Measurements from ENCODE around the gene CYB561A3. TPM values are rescaled to one million over a fixed set of nuclear protein-coding genes. Genes with fewer than 3 reads are reported as not detected.

Gene CYB561A3
- total and polyA plus RNA-seq, 7 experiments from 2014 or later = 37.9 to 73.8 (median 45.5) TPM

- intact Hi-C loops (cut with micrococcal nuclease) = loop anchor here (1.0 to 5.0 kb wide), 9 partner anchors 29 to 493 kb away; partner anchors contain the start of genes PRPF19 (in 2 of the 2), SDHAF2 (in 2 of the 2), TMEM138 (in 2 of the 2) and VPS37C (in 2 of the 2)
- Mint-ChIP-seq H3K4me3 (peak overlapping the region; percentile 83 to 100 (median 95)), H3K36me3 (peaks cover 0 to 21% (median 10%) of the 10 kb centered on the region in 5 donors), H3K27ac (peak overlapping the region; percentile 91 to 100 (median 98)), H3K27me3 (no peaks in the 10 kb centered on the region), H3K4me1 (peaks cover 33 to 62% (median 59%) of the 10 kb centered on the region in 7 donors), H3K9me3 (peaks cover 0 to 3% (median 0%) of the 10 kb centered on the region in 11 donors)
- Histone ChIP-seq H3K36me3 (ENCODE audit: control insufficient read depth in 2 of 3, insufficient read depth in 3 of 3, low read length in 3 of 3) (peaks cover 8 to 23% (median 10%) of the 10 kb centered on the region in 3 experiments), H3K4me3 (ENCODE audit: low read length) (peak overlapping the region; percentile 84), H3K27ac (ENCODE audit: low read depth, low read length) (peak overlapping the region; percentile 99), H3K4me1 (ENCODE audit: control insufficient read depth in 2 of 2, insufficient read depth in 2 of 2, low read length in 2 of 2) (peaks cover 27 to 30% of the 10 kb centered on the region in 2 donors), H3K27me3 (ENCODE audit: control insufficient read depth in 2 of 2, insufficient read depth in 2 of 2, low read length in 2 of 2) (no peaks in the 10 kb centered on the region), H3K9me3 (ENCODE audit: control insufficient read depth in 2 of 3, low read length in 3 of 3) (no peaks in the 10 kb centered on the region)
- ATAC-seq = no peak
- ChIA-PET CTCF (interaction anchor here (1.7 to 7.2 kb wide), 5 partner anchors 28 to 102 kb away, joined by 5 to 184 read pairs (median 44); partner anchors contain the start of genes CYB561A3, TMEM138 and TMEM216), POLR2A (interaction anchor here (0.5 to 5.7 kb wide), 10 partner anchors 24 to 315 kb away, joined by 3 to 82 read pairs (median 4); partner anchors contain the start of genes CPSF7, CYB561A3, SDHAF2 and TMEM138)
- peak in 2 of 9 donors; percentile 4 to 8 for DNase-seq
These were observed 27.9 kb downstream of the CYB561A3 start for GRCh38 chr11:61333550-61334433.

GRCh38 chr11:61332797-61333549 lies 28.7 kb downstream of the CYB561A3 start, which contains the start of the genes DDB1 and TKFC:
DDB1 (minus strand) TSS chr11:61333105; CDS start chr11:61332968, 137 bp downstream.
TKFC (plus strand) TSS chr11:61333228; CDS start chr11:61334729, 1,501 bp downstream.
- ATAC-seq = peak; percentile 96
- ChIA-PET POLR2A (interaction anchor here (0.9 to 5.7 kb wide), 8 partner anchors 25 to 315 kb away, joined by 3 to 82 read pairs (median 10); partner anchors contain the start of genes CPSF7, CYB561A3, SDHAF2 and TMEM138), CTCF (interaction anchor here (1.7 to 7.2 kb wide), 4 partner anchors 29 to 102 kb away, joined by 5 to 184 read pairs (median 49); partner anchors contain the start of genes CYB561A3, TMEM138 and TMEM216)
- H3K4me3 Mint-ChIP-seq = peak within 1 kb of the TSS; percentile 83 to 100 (median 95)
- peak within 1 kb of the TSS; percentile 91 to 100 (median 98) for H3K27ac Mint-ChIP-seq
- Histone ChIP-seq H3K27ac (ENCODE audit: low read depth, low read length) (peak within 1 kb of the TSS; percentile 99), H3K4me1 (ENCODE audit: control insufficient read depth in 2 of 2, insufficient read depth in 2 of 2, low read length in 2 of 2) (peaks cover 27 to 30% of the 10 kb centered on the region in 2 donors), H3K27me3 (ENCODE audit: control insufficient read depth in 2 of 2, insufficient read depth in 2 of 2, low read length in 2 of 2) (no peaks in the 10 kb centered on the region), H3K9me3 (ENCODE audit: control insufficient read depth in 2 of 3, low read length in 3 of 3) (no peaks in the 10 kb centered on the region), H3K36me3 (ENCODE audit: control insufficient read depth in 2 of 3, insufficient read depth in 3 of 3, low read length in 3 of 3) (peaks cover 10 to 21% (median 12%) of the 10 kb centered on the region in 3 experiments), H3K4me3 (ENCODE audit: low read length) (peak within 1 kb of the TSS; percentile 84)
- H3K36me3 Mint-ChIP-seq = peaks cover 0 to 22% (median 12%) of the 10 kb centered on the region in 5 donors
- intact Hi-C loops (cut with micrococcal nuclease) = loop anchor here (1.0 to 5.0 kb wide), 9 partner anchors 29 to 492 kb away; partner anchors contain the start of genes PRPF19 (in 2 of the 2), SDHAF2 (in 2 of the 2), TMEM138 (in 2 of the 2) and VPS37C (in 2 of the 2)
- H3K27me3 Mint-ChIP-seq = no peaks in the 10 kb centered on the region
- peak; percentile 91 to 99 (median 97) for DNase-seq
- H3K9me3 Mint-ChIP-seq = peaks cover 0 to 3% (median 0%) of the 10 kb centered on the region in 11 donors
- H3K4me1 Mint-ChIP-seq = peaks cover 33 to 67% (median 64%) of the 10 kb centered on the region in 7 donors

GRCh38 chr11:61332281-61332796 lies 29.3 kb downstream of the CYB561A3 start:
- Histone ChIP-seq H3K27me3 (ENCODE audit: control insufficient read depth in 2 of 2, insufficient read depth in 2 of 2, low read length in 2 of 2) (no peaks in the 10 kb centered on the region), H3K9me3 (ENCODE audit: control insufficient read depth in 2 of 3, low read length in 3 of 3) (no peaks in the 10 kb centered on the region), H3K27ac (ENCODE audit: low read depth, low read length) (peak overlapping the region; percentile 99), H3K4me1 (ENCODE audit: control insufficient read depth in 2 of 2, insufficient read depth in 2 of 2, low read length in 2 of 2) (peaks cover 27 to 30% of the 10 kb centered on the region in 2 donors), H3K36me3 (ENCODE audit: control insufficient read depth in 2 of 3, insufficient read depth in 3 of 3, low read length in 3 of 3) (peaks cover 10 to 26% (median 12%) of the 10 kb centered on the region in 3 experiments), H3K4me3 (ENCODE audit: low read length) (peak overlapping the region; percentile 84)
- peak in 1 of 9 donors; percentile 6 for DNase-seq
- Mint-ChIP-seq H3K27ac (peak overlapping the region; percentile 91 to 99 (median 98)), H3K4me3 (peak overlapping the region; percentile 83 to 100 (median 95)), H3K36me3 (peaks cover 0 to 28% (median 13%) of the 10 kb centered on the region in 5 donors), H3K27me3 (no peaks in the 10 kb centered on the region), H3K9me3 (peaks cover 0 to 3% (median 0%) of the 10 kb centered on the region in 11 donors), H3K4me1 (peaks cover 36 to 73% (median 71%) of the 10 kb centered on the region in 7 donors)
- ChIA-PET CTCF (interaction anchor here (0.6 to 1.2 kb wide), 2 partner anchors 53 to 486 kb away, joined by 5 read pairs; no protein-coding TSS in a partner anchor), POLR2A (interaction anchor here (0.6 to 1.8 kb wide), 3 partner anchors 30 to 61 kb away, joined by 3 to 10 read pairs (median 3); partner anchors contain the start of genes CYB561A3 and TMEM138)
- no peak for ATAC-seq
- intact Hi-C loops (cut with micrococcal nuclease) = loop anchor here (2.0 to 5.0 kb wide), 5 partner anchors 35 to 492 kb away; partner anchors contain the start of genes PRPF19 (in 2 of the 2), VPS37C (in 1 of the 2) and VWCE (in 1 of the 2)

GRCh38 chr11:61331651-61332050 lies 30.0 kb downstream of the CYB561A3 start:
- Histone ChIP-seq H3K27me3 (ENCODE audit: control insufficient read depth in 2 of 2, insufficient read depth in 2 of 2, low read length in 2 of 2) (no peaks in the 10 kb centered on the region), H3K9me3 (ENCODE audit: control insufficient read depth in 2 of 3, low read length in 3 of 3) (no peaks in the 10 kb centered on the region)
- intact Hi-C loops (cut with micrococcal nuclease) = loop anchor here (2.0 to 5.0 kb wide), 5 partner anchors 34 to 491 kb away; partner anchors contain the start of genes PRPF19 (in 2 of the 2), VPS37C (in 1 of the 2) and VWCE (in 1 of the 2)

GRCh38 chr11:61329871-61330270 lies 31.8 kb downstream of the CYB561A3 start:
- no peaks in the 10 kb centered on the region for H3K27me3 Mint-ChIP-seq
- Histone ChIP-seq H3K4me3 (ENCODE audit: low read length) (no peak overlapping the region), H3K9me3 (ENCODE audit: control insufficient read depth in 2 of 3, low read length in 3 of 3) (no peaks in the 10 kb centered on the region), H3K36me3 (ENCODE audit: control insufficient read depth in 2 of 3, insufficient read depth in 3 of 3, low read length in 3 of 3) (peaks cover 14 to 49% (median 30%) of the 10 kb centered on the region in 3 experiments), H3K27me3 (ENCODE audit: control insufficient read depth in 2 of 2, insufficient read depth in 2 of 2, low read length in 2 of 2) (no peaks in the 10 kb centered on the region), H3K27ac (ENCODE audit: low read depth, low read length) (no peak overlapping the region), H3K4me1 (ENCODE audit: control insufficient read depth in 2 of 2, insufficient read depth in 2 of 2, low read length in 2 of 2) (peaks cover 20 to 23% of the 10 kb centered on the region in 2 donors)
- no peak for ATAC-seq
- ChIA-PET POLR2A (interaction anchor here (0.6 to 3.4 kb wide), 4 partner anchors 14 to 1622 kb away, joined by 3 to 11 read pairs (median 3); partner anchors contain the start of genes CYB561A3, TMEM138 and TMEM216), CTCF (interaction anchor here (0.7 kb wide), 1 partner anchor 117 kb away, joined by 3 read pairs; no protein-coding TSS in a partner anchor)
- peak overlapping the region in 1 of 9 donors; percentile 84 for H3K27ac Mint-ChIP-seq
- H3K9me3 Mint-ChIP-seq = peaks cover 0 to 5% (median 0%) of the 10 kb centered on the region in 11 donors
- intact Hi-C loops (cut with micrococcal nuclease) = loop anchor here in 1 of 2 donors (5.0 kb wide), 2 partner anchors 33 to 423 kb away; partner anchors contain the start of genes PRPF19 and VWCE
- no peak for DNase-seq
- H3K36me3 Mint-ChIP-seq = peaks cover 12 to 45% (median 19%) of the 10 kb centered on the region in 5 donors
- peak overlapping the region in 1 of 10 donors; percentile 22 for H3K4me3 Mint-ChIP-seq
- H3K4me1 Mint-ChIP-seq = peaks cover 35 to 70% (median 58%) of the 10 kb centered on the region in 7 donors

More at GRCh38 chr11:61331651-61332050, 30.0 kb downstream of the CYB561A3 start:
- H3K36me3 ChIP-seq (ENCODE audit: control insufficient read depth in 2 of 3, insufficient read depth in 3 of 3, low read length in 3 of 3) = peaks cover 10 to 32% (median 15%) of the 10 kb centered on the region in 3 experiments
- peaks cover 27 to 30% of the 10 kb centered on the region in 2 donors for H3K4me1 ChIP-seq (ENCODE audit: control insufficient read depth in 2 of 2, insufficient read depth in 2 of 2, low read length in 2 of 2)
- peaks cover 0 to 3% (median 0%) of the 10 kb centered on the region in 11 donors for H3K9me3 Mint-ChIP-seq
- peak overlapping the region; percentile 83 to 100 (median 95) for H3K4me3 Mint-ChIP-seq
- ChIA-PET CTCF (interaction anchor here (0.6 to 1.2 kb wide), 2 partner anchors 54 to 485 kb away, joined by 5 read pairs; no protein-coding TSS in a partner anchor), POLR2A (interaction anchor here (0.6 to 1.8 kb wide), 5 partner anchors 10 to 61 kb away, joined by 3 to 10 read pairs (median 3); partner anchors contain the start of genes CYB561A3 and TMEM138)
- H3K4me3 ChIP-seq (ENCODE audit: low read length) = peak overlapping the region; percentile 84
- no peak for ATAC-seq
- DNase-seq = no peak
- H3K36me3 Mint-ChIP-seq = peaks cover 0 to 28% (median 13%) of the 10 kb centered on the region in 5 donors
- H3K27me3 Mint-ChIP-seq = no peaks in the 10 kb centered on the region
- peaks cover 36 to 74% (median 66%) of the 10 kb centered on the region in 7 donors for H3K4me1 Mint-ChIP-seq
- H3K27ac Mint-ChIP-seq = peak overlapping the region; percentile 91 to 99 (median 98)
- H3K27ac ChIP-seq (ENCODE audit: low read depth, low read length) = peak overlapping the region; percentile 99

Measured in naive thymus-derived CD4-positive, alpha-beta T cell (primary cell).